ENCODE results near the gene JAGN1. TPM values are rescaled to one million over a fixed set of nuclear protein-coding genes. Genes with fewer than 3 reads are reported as not detected.
"Not testable (repeated sequence)": the region's sequence is repeated elsewhere in the genome, so short reads cannot be mapped to it uniquely, and the experiment has no call there.

JAGN1 gene
- total RNA-seq, 1 donor from 2014 or later, result 32.7 TPM

DNA sequence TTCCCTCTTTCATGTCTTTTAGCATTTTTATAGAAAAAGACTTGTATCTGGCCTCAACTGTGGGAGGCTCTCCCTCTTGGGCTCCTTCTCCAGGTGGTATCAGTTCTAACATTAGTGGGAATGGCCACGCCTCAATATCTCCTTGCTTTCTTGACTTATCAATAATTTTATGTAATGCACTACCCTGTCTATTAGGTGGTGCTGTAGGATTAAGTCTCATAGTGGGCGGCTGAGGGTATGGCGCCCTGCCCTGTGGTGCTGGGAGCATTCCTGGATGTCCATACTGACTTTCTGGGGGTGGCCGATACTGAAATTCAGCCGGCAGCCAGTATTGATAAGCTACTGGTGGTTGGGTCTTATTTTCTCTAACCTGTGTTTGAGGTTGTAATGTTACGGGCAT lies 37.9 kb upstream of the JAGN1 start:
- Histone ChIP-seq H3K27ac (no peak overlapping the region), H3K36me3 (no peaks in the 10 kb centered on the region), H3K4me3 (no peak overlapping the region), H4K20me1 (ENCODE audit: low read depth) (no peaks in the 10 kb centered on the region), H3K9ac (no peak overlapping the region), H3K79me2 (ENCODE audit: low read depth) (no peaks in the 10 kb centered on the region), H3F3A (ENCODE audit: low read depth) (peaks cover 8% of the 10 kb centered on the region), H3K27me3 (peaks cover 23% of the 10 kb centered on the region), H3K4me1 (peaks cover 18% of the 10 kb centered on the region), H3K4me2 (no peak overlapping the region), H2AFZ (replicated peaks) (no peak overlapping the region), H3K9me3 (ENCODE audit: low read depth) (no peaks in the 10 kb centered on the region)
- Mint-ChIP-seq H3K4me1 (peaks cover 22% of the 10 kb centered on the region), H3K36me3 (no peaks in the 10 kb centered on the region), H3K4me3 (no peak overlapping the region), H3K27me3 (ENCODE audit: insufficient read depth, low read depth) (peaks cover 14% of the 10 kb centered on the region), H3K27ac (no peak overlapping the region), H3K9me3 (peaks cover 2% of the 10 kb centered on the region)
- no peak for DNase-seq (ENCODE audit: low spot score)
- TF ChIP-seq EZH2 (IDR thresholded peaks at IDR 0.05), result no peak
- TF ChIP-seq, protein P1, sequence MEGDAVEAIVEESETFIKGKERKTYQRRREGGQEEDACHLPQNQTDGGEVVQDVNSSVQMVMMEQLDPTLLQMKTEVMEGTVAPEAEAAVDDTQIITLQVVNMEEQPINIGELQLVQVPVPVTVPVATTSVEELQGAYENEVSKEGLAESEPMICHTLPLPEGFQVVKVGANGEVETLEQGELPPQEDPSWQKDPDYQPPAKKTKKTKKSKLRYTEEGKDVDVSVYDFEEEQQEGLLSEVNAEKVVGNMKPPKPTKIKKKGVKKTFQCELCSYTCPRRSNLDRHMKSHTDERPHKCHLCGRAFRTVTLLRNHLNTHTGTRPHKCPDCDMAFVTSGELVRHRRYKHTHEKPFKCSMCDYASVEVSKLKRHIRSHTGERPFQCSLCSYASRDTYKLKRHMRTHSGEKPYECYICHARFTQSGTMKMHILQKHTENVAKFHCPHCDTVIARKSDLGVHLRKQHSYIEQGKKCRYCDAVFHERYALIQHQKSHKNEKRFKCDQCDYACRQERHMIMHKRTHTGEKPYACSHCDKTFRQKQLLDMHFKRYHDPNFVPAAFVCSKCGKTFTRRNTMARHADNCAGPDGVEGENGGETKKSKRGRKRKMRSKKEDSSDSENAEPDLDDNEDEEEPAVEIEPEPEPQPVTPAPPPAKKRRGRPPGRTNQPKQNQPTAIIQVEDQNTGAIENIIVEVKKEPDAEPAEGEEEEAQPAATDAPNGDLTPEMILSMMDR (IDR thresholded peaks at IDR 0.05), result no peak
- TF ChIP-seq EZH2phosphoT487 (IDR thresholded peaks at IDR 0.05), result no peak

DNA sequence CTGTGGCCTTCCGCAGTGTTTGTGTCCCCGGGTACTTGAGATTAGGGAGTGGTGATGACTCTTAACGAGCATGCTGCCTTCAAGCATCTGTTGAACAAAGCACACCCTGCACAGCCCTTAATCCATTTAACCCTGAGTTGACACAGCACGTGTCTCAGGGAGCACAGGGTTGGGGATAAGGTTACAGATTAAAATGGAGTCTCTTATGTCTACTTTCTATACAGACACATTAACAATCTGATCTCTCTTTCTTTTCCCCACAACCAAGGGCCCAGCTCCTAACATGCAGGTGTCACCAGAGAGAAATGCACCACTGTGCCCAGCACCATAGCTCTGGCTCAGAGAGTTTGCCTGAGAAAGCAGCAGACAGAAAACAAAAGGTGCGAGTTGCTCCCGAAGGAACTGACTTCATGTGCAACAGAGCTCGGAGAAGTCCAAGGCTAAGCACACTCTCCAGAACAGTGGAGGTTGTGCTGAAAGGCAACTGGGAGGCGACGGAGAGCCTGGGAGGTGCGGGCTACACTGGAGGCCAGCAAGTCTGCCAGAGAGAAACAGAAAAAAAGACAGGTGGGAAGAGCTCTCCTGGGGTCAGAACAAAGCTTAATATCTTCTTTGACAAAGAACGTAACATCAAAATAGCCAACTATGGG lies 36.0 kb upstream of the JAGN1 start:
- H4K20me1 ChIP-seq (ENCODE audit: low read depth); H3K4me3 ChIP-seq; H3K36me3 ChIP-seq; H3K36me3 Mint-ChIP-seq; H3F3A ChIP-seq (ENCODE audit: low read depth); H3K4me3 Mint-ChIP-seq; H3K9ac ChIP-seq; H3K27ac ChIP-seq; H2AFZ ChIP-seq (replicated peaks); H3K9me3 Mint-ChIP-seq; H3K9me3 ChIP-seq (ENCODE audit: low read depth); H3K79me2 ChIP-seq (ENCODE audit: low read depth): not testable (repeated sequence)
- H3K27ac Mint-ChIP-seq, result peak overlapping the region; percentile 76
- H3K27me3 ChIP-seq, result peaks cover 23% of the 10 kb centered on the region
- TF ChIP-seq EZH2phosphoT487 (IDR thresholded peaks at IDR 0.05), result peak; percentile 31
- peak overlapping the region; percentile 61 for H3K4me2 ChIP-seq
- DNase-seq (ENCODE audit: low spot score), result peak; percentile 70
- peaks cover 14% of the 10 kb centered on the region for H3K27me3 Mint-ChIP-seq (ENCODE audit: insufficient read depth, low read depth)
- H3K4me1 ChIP-seq, result peaks cover 18% of the 10 kb centered on the region
- peaks cover 24% of the 10 kb centered on the region for H3K4me1 Mint-ChIP-seq

DNA sequence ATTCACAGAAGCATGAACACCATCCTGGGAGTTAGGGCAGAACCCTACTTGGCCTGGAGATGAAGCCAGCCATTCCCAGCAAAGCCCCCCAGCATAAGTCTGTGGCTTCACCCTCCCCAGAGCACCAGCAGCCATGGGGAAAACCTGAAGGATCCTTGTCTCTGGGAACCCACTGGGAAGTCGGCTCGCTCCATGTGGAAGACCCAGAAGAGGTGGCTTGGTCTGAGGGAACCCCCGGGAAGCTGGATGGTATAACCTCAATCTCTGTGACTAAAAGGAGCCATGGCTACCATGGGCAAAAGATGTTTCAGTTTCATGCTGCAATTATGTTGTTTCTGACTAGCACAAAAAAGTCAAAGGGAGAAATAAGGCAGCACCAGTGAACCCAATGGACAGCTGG lies 34.8 kb upstream of the JAGN1 start:
- H3K27ac Mint-ChIP-seq, result no peak overlapping the region
- Histone ChIP-seq H3K4me2 (no peak overlapping the region), H3K27me3 (peaks cover 23% of the 10 kb centered on the region), H3K4me1 (peaks cover 21% of the 10 kb centered on the region), H3K36me3 (no peaks in the 10 kb centered on the region), H2AFZ (replicated peaks) (no peak overlapping the region), H3F3A (ENCODE audit: low read depth) (peaks cover 8% of the 10 kb centered on the region), H4K20me1 (ENCODE audit: low read depth) (no peaks in the 10 kb centered on the region), H3K9ac (no peak overlapping the region), H3K9me3 (ENCODE audit: low read depth) (no peaks in the 10 kb centered on the region), H3K79me2 (ENCODE audit: low read depth) (no peaks in the 10 kb centered on the region), H3K27ac (no peak overlapping the region), H3K4me3 (no peak overlapping the region)
- TF ChIP-seq, protein P1 (IDR thresholded peaks at IDR 0.05), result no peak
- TF ChIP-seq EZH2phosphoT487 (IDR thresholded peaks at IDR 0.05) (no peak), EZH2 (IDR thresholded peaks at IDR 0.05) (no peak)
- H3K4me3 Mint-ChIP-seq, result no peak overlapping the region
- H3K27me3 Mint-ChIP-seq (ENCODE audit: insufficient read depth, low read depth), result peaks cover 11% of the 10 kb centered on the region
- no peaks in the 10 kb centered on the region for H3K36me3 Mint-ChIP-seq
- H3K9me3 Mint-ChIP-seq, result peaks cover 2% of the 10 kb centered on the region
- peaks cover 28% of the 10 kb centered on the region for H3K4me1 Mint-ChIP-seq
- no peak for DNase-seq (ENCODE audit: low spot score)

DNA sequence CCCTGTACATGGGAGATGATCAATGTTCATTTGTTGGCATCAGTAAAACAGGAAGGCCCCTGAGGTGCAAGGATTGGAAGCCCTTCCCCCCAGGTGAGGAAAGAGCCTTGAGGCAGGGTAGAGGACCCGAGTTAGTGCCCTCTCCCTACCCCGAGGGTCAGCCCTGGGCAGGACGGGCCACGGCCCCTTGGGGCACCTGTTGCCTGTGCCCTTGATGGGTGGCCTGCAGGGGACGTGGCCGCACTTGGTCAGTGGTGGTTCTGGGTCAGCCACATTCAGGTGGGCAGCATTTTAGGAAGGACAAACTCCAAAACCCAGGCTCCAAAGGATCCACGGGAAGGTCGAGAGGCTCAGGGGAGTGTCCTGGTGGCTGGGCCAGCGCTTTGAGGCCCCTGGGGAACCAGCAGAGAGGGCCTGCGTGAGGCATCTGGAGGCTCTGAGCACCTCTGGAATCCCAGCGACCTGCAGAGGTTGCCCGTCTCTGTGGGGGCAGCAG lies 30.8 kb upstream of the JAGN1 start:
- no peaks in the 10 kb centered on the region for H3K9me3 ChIP-seq (ENCODE audit: low read depth)
- Mint-ChIP-seq H3K9me3 (peaks cover 2% of the 10 kb centered on the region), H3K27me3 (ENCODE audit: insufficient read depth, low read depth) (peaks cover 13% of the 10 kb centered on the region), H3K36me3 (no peaks in the 10 kb centered on the region), H3K27ac (no peak overlapping the region), H3K4me3 (no peak overlapping the region), H3K4me1 (peaks cover 31% of the 10 kb centered on the region)
- no peak overlapping the region for H3K4me3 ChIP-seq
- no peak overlapping the region for H3K4me2 ChIP-seq
- no peak overlapping the region for H3K27ac ChIP-seq
- H3K9ac ChIP-seq, result no peak overlapping the region
- H3K36me3 ChIP-seq, result no peaks in the 10 kb centered on the region
- DNase-seq (ENCODE audit: low spot score), result no peak
- H3K27me3 ChIP-seq, result peaks cover 29% of the 10 kb centered on the region
- H4K20me1 ChIP-seq (ENCODE audit: low read depth), result no peaks in the 10 kb centered on the region
- H3K4me1 ChIP-seq, result peaks cover 17% of the 10 kb centered on the region
- peaks cover 11% of the 10 kb centered on the region for H3F3A ChIP-seq (ENCODE audit: low read depth)
- no peaks in the 10 kb centered on the region for H3K79me2 ChIP-seq (ENCODE audit: low read depth)
- TF ChIP-seq EZH2 (IDR thresholded peaks at IDR 0.05) (no peak), EZH2phosphoT487 (IDR thresholded peaks at IDR 0.05) (no peak)
- TF ChIP-seq, protein P1 (IDR thresholded peaks at IDR 0.05), result no peak
- no peak overlapping the region for H2AFZ ChIP-seq (replicated peaks)
